Natural killer cell (primary cell): ENCODE measurements around the gene OSBP2. TPM values are rescaled to one million over a fixed set of nuclear protein-coding genes. Genes with fewer than 3 reads are reported as not detected.

Experiments
- ATAC-seq, 3 donors: fragments of 150-1000 bp in 2 of 3; fragments of 200-7000 bp in 1 of 3; cut with Tn5 transposase; 1 replicate in 1 of 3; 2 replicates in 2 of 3; pipeline ENCODE4 v1.10.0; 2021; ENCODE audit warnings: mild to moderate bottlenecking in 2 of 3, moderate library complexity in 2 of 3
- DNase-seq, 2 donors: peaks; one replicate each; pipeline versions ENCODE4 v3.0.0 to v3.0.0-alpha.2; 2013 to 2021; ENCODE audit warnings: mixed read lengths in 1 of 2
- H3K27ac ChIP-seq: one replicate; pipeline ENCODE4 v1.5.1; 2013; ENCODE audit warnings: mild to moderate bottlenecking, low read length
- H3K27me3 ChIP-seq: one replicate; pipeline ENCODE4 v1.6.1; 2013; ENCODE audit warnings: low read length; ENCODE audit not compliant: control insufficient read depth, insufficient read depth
- H3K36me3 ChIP-seq: one replicate; pipeline ENCODE4 v1.6.1; 2013; ENCODE audit warnings: low read length; ENCODE audit not compliant: control insufficient read depth, insufficient read depth
- H3K4me1 ChIP-seq: one replicate; pipeline ENCODE4 v1.6.1; 2013; ENCODE audit warnings: low read length; ENCODE audit not compliant: control insufficient read depth, insufficient read depth
- H3K4me3 ChIP-seq: one replicate; pipeline ENCODE4 v1.5.1; 2013; ENCODE audit warnings: low read length
- H3K9me3 ChIP-seq: one replicate; pipeline ENCODE4 v1.6.1; 2013; ENCODE audit warnings: low read length; ENCODE audit not compliant: control insufficient read depth, insufficient read depth
- H3K27ac Mint-ChIP-seq, 2 donors: one replicate each; pipeline ENCODE4 v1.8.0; 2022; ENCODE audit warnings: mild to moderate bottlenecking in 2 of 2, mixed read lengths in 2 of 2, moderate library complexity in 1 of 2
- H3K27me3 Mint-ChIP-seq, 2 donors: one replicate each; pipeline ENCODE4 v1.8.0; 2022; ENCODE audit warnings: low read depth in 2 of 2, mixed read lengths in 2 of 2
- H3K36me3 Mint-ChIP-seq: one replicate; pipeline ENCODE4 v1.8.0; 2022; ENCODE audit warnings: mixed read lengths
- H3K4me1 Mint-ChIP-seq, 2 donors: one replicate each; pipeline ENCODE4 v1.8.0; 2022; ENCODE audit warnings: mixed read lengths in 2 of 2
- H3K4me3 Mint-ChIP-seq: one replicate; pipeline ENCODE4 v1.8.0; 2022; ENCODE audit warnings: mild to moderate bottlenecking, moderate library complexity, mixed read lengths
- H3K9me3 Mint-ChIP-seq, 2 donors: one replicate each; pipeline ENCODE4 v1.8.0; 2022; ENCODE audit warnings: mixed read lengths in 2 of 2
- WGBS: methylation state at CpG from one replicate; pipeline ENCODE4 v1.1.7; 2013; ENCODE audit warnings: missing lambda C conversion rate; ENCODE audit not compliant: insufficient coverage; 5-methylcytosine and 5-hydroxymethylcytosine counted together
- intact Hi-C: fragments of 100-400 bp; cut with micrococcal nuclease; formaldehyde crosslinking; loops from one replicate; pipeline ENCODE4 v1.14.2; 2022
- total RNA-seq, 4 donors: library from RNA; stranded (reverse); fragments of 120-200 nt in 1 of 4; gene quantifications; one replicate each; pipeline versions ENCODE4 v1.2.3 to v1.2.4, GENCODE V29; 2013 to 2022
- TF ChIP-seq, protein P1 (sequence below): fragments of 200-600 bp; IDR thresholded peaks from one replicate; pipeline ENCODE4 v1.8.0; 2022; ENCODE audit warnings: antibody characterized with exemption

The OSBP2 gene
- total RNA-seq, 3 donors from 2014 or later (not counting 1 experiment from before 2014, with no cell fraction given) = 0.65 to 1.2 (median 0.79) TPM

DNA sequence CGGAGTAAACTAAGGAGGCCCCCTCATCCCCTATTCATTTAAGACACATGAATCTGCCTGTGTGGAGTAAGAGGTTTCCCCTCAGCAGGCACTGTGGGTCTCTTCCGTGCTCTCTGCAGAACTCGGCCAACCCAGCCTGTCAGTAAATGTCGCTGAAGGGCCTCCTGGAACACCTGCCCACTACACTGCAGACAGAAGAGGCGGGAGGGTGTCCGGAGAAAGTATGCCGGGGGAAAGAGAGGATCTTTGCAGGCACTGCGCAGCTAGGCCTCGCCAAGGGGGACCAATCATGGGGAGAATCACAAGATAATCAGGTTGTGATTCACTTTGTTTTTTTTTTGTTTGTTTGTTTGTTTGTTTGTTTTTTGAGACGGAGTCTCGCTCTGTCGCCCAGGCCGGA, 163.1 kb downstream of the OSBP2 start:
- Histone ChIP-seq H3K4me3 (no peak overlapping the region), H3K27me3 (no peaks in the 10 kb centered on the region), H3K4me1 (no peaks in the 10 kb centered on the region), H3K9me3 (no peaks in the 10 kb centered on the region), H3K36me3 (no peaks in the 10 kb centered on the region), H3K27ac (no peak overlapping the region)
- DNase-seq (no peak), ATAC-seq (no peak)
- TF ChIP-seq, protein P1, sequence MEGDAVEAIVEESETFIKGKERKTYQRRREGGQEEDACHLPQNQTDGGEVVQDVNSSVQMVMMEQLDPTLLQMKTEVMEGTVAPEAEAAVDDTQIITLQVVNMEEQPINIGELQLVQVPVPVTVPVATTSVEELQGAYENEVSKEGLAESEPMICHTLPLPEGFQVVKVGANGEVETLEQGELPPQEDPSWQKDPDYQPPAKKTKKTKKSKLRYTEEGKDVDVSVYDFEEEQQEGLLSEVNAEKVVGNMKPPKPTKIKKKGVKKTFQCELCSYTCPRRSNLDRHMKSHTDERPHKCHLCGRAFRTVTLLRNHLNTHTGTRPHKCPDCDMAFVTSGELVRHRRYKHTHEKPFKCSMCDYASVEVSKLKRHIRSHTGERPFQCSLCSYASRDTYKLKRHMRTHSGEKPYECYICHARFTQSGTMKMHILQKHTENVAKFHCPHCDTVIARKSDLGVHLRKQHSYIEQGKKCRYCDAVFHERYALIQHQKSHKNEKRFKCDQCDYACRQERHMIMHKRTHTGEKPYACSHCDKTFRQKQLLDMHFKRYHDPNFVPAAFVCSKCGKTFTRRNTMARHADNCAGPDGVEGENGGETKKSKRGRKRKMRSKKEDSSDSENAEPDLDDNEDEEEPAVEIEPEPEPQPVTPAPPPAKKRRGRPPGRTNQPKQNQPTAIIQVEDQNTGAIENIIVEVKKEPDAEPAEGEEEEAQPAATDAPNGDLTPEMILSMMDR = no peak
- peaks cover 4 to 7% of the 10 kb centered on the region in 2 donors for H3K27me3 Mint-ChIP-seq
- intact Hi-C loops = no loop called here
- H3K9me3 Mint-ChIP-seq = no peaks in the 10 kb centered on the region
- no peaks in the 10 kb centered on the region for H3K4me1 Mint-ChIP-seq
- WGBS = 95% methylated on average over 8 of the region's 13 CpGs
- H3K36me3 Mint-ChIP-seq = no peaks in the 10 kb centered on the region
- no peak overlapping the region for H3K4me3 Mint-ChIP-seq
- no peak overlapping the region for H3K27ac Mint-ChIP-seq

DNA sequence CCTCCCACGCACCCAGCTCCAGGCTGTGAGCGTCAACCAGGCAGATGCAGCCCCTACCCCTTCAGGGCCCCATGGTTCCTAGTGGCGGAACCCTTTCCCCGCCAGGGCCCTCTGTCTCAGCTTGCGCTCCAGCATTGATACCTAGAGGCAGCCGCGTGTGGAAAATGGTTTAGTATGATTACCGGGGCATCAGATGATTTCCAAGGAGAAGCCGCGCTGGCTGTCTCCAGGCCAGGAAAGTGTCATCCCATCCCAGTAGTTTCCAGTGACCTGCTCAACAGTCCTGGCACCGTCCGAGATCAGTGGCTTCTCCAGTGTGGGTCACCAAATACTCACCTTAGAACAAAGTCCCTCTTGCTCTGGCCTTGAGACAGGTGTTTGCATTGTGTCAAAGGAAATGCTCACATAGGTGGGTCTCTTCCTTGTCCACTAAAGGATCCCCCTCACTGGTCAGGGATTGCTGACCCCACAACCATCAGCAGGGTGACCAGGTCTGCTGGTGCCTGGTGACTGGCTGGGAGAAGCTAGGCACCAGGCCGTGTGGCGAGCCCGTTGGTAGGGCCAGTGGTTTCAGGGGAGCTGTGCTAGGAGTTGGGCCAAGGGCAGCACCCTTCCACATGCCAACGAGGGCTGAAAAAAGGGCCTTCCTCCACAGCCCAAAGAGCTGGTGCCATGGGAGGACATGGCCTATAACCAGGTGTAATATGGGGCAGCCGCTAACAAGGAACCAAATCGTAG, 164.5 kb downstream of the OSBP2 start:
- Histone ChIP-seq H3K9me3 (no peaks in the 10 kb centered on the region), H3K4me1 (no peaks in the 10 kb centered on the region), H3K4me3 (no peak overlapping the region), H3K27ac (no peak overlapping the region), H3K36me3 (no peaks in the 10 kb centered on the region), H3K27me3 (no peaks in the 10 kb centered on the region)
- ATAC-seq (no peak), DNase-seq (no peak)
- Mint-ChIP-seq H3K4me1 (no peaks in the 10 kb centered on the region), H3K4me3 (no peak overlapping the region), H3K9me3 (no peaks in the 10 kb centered on the region), H3K36me3 (no peaks in the 10 kb centered on the region), H3K27ac (no peak overlapping the region), H3K27me3 (peaks cover 0 to 4% of the 10 kb centered on the region in 2 donors)
- TF ChIP-seq, protein P1 = no peak
- 92% methylated on average over 18 of the region's 18 CpGs for WGBS
- intact Hi-C loops = no loop called here

DNA sequence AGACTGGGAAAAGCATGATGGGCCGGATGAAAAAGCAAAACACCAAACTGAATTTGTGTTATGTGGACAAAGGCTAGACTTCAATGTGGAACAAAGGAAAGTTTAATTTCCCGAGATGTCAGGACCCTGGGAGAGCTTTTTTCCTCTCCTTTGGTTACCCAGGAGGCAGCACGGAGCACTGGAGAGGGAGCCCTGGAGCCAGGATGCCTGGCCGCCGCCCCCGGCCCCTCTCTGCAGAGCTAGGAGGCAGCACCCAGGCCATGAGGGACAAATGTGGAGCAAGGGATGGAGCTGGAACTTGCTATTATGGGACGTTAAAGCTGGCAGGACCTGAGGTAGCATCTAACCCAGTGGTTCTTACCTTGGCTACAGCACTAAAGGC, 165.0 kb downstream of the OSBP2 start:
- H3K4me3 Mint-ChIP-seq = no peak overlapping the region
- ATAC-seq (no peak), DNase-seq (no peak)
- no peaks in the 10 kb centered on the region for H3K4me1 Mint-ChIP-seq
- no peaks in the 10 kb centered on the region for H3K36me3 Mint-ChIP-seq
- 90% methylated on average over 7 of the region's 7 CpGs for WGBS
- Histone ChIP-seq H3K4me1 (no peaks in the 10 kb centered on the region), H3K27ac (no peak overlapping the region), H3K4me3 (no peak overlapping the region), H3K27me3 (no peaks in the 10 kb centered on the region), H3K36me3 (no peaks in the 10 kb centered on the region), H3K9me3 (no peaks in the 10 kb centered on the region)
- intact Hi-C loops = no loop called here
- peaks cover 0 to under 1% of the 10 kb centered on the region in 2 donors for H3K27me3 Mint-ChIP-seq
- TF ChIP-seq, protein P1 = no peak
- H3K27ac Mint-ChIP-seq = no peak overlapping the region
- H3K9me3 Mint-ChIP-seq = no peaks in the 10 kb centered on the region
